ENCODE results near the gene SPATA24. TPM values are rescaled to one million over a fixed set of nuclear protein-coding genes. Genes with fewer than 3 reads are reported as not detected.

SPATA24 gene
- total RNA-seq, 1 experiment from 2014 or later = 3.1 TPM

- no peak for ATAC-seq
- H3K9ac ChIP-seq (ENCODE audit: low read length) = no peak overlapping the region
These were observed 10.8 kb upstream of the SPATA24 start for GRCh38 chr5:139414581-139415130.

More at GRCh38 chr5:139414581-139415130, 10.8 kb upstream of the SPATA24 start:
- Histone ChIP-seq H3K79me2 (ENCODE audit: insufficient read depth, low read length) (no peaks in the 10 kb centered on the region), H4K20me1 (ENCODE audit: insufficient read depth) (no peaks in the 10 kb centered on the region), H3K9me3 (ENCODE audit: control insufficient read depth in 1 of 2, insufficient read depth in 1 of 2, low read depth in 1 of 2, low read length in 2 of 2) (no peaks in the 10 kb centered on the region), H3K4me2 (ENCODE audit: low read length) (no peak overlapping the region), H3K4me1 (ENCODE audit: control insufficient read depth in 1 of 2, insufficient read depth in 2 of 2, low read length in 2 of 2) (peaks cover 3 to 18% of the 10 kb centered on the region in 2 experiments; a peak in 3 of 4 replicates), H3K9me2 (ENCODE audit: insufficient read depth) (no peaks in the 10 kb centered on the region), H2AFZ (ENCODE audit: low read depth, low read length, poor library complexity, severe bottlenecking) (no peak overlapping the region), H3K36me3 (ENCODE audit: control insufficient read depth in 1 of 2, insufficient read depth in 2 of 2, low read length in 2 of 2) (no peaks in the 10 kb centered on the region), H3K27ac (ENCODE audit: low read depth, low read length) (no peak overlapping the region), H3K4me3 (replicated peaks in 1 of 2; ENCODE audit: low read depth in 1 of 2, low read length in 2 of 2) (no peak overlapping the region), H3K27me3 (ENCODE audit: insufficient read depth, low read length) (no peaks in the 10 kb centered on the region)
- ChIA-PET POLR2A (no interaction called here), RAD21 (ENCODE audit: low non-redundant PET in 1 of 2, low total read pairs in 2 of 2, uncharacterized antibody in 2 of 2, unreplicated experiment in 2 of 2) (no interaction called here), CTCF (no interaction called here)
- no TSS peak for BruUV-seq (replicated peaks)
- no peak for DNase-seq (ENCODE audit: low read depth, low spot score)
- intact Hi-C loops (cut with micrococcal nuclease) = no loop called here
- TF ChIP-seq ZNF274 (IDR thresholded peaks at IDR 0.05; ENCODE audit: low read depth, low read length) = no peak
- TF ChIP-seq FOSL1 (IDR thresholded peaks at IDR 0.05; ENCODE audit: low read depth) = no peak
- TF ChIP-seq CBX3 (IDR thresholded peaks at IDR 0.05; ENCODE audit: low read depth) = no peak
- TF ChIP-seq, protein P1, sequence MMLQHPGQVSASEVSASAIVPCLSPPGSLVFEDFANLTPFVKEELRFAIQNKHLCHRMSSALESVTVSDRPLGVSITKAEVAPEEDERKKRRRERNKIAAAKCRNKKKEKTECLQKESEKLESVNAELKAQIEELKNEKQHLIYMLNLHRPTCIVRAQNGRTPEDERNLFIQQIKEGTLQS (IDR thresholded peaks at IDR 0.05) = no peak
- no peak for TF ChIP-seq POLR2A (IDR thresholded peaks at IDR 0.05; ENCODE audit: borderline replicate concordance, extremely low read depth, insufficient read depth, insufficient read length)
- no peak for TF ChIP-seq ZFX (IDR thresholded peaks at IDR 0.05)
- TF ChIP-seq, protein P2, sequence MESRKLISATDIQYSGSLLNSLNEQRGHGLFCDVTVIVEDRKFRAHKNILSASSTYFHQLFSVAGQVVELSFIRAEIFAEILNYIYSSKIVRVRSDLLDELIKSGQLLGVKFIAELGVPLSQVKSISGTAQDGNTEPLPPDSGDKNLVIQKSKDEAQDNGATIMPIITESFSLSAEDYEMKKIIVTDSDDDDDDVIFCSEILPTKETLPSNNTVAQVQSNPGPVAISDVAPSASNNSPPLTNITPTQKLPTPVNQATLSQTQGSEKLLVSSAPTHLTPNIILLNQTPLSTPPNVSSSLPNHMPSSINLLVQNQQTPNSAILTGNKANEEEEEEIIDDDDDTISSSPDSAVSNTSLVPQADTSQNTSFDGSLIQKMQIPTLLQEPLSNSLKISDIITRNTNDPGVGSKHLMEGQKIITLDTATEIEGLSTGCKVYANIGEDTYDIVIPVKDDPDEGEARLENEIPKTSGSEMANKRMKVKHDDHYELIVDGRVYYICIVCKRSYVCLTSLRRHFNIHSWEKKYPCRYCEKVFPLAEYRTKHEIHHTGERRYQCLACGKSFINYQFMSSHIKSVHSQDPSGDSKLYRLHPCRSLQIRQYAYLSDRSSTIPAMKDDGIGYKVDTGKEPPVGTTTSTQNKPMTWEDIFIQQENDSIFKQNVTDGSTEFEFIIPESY (IDR thresholded peaks at IDR 0.05; ENCODE audit: extremely low read depth, insufficient replicate concordance, low read length) = no peak
- no peak for TF ChIP-seq JUND (IDR thresholded peaks at IDR 0.05)
- TF ChIP-seq YY1 (IDR thresholded peaks at IDR 0.05; ENCODE audit: extremely low read depth, insufficient replicate concordance, low read depth, low read length) = no peak
- no peak for TF ChIP-seq EGR1 (IDR thresholded peaks at IDR 0.05; ENCODE audit: low read depth)
- no peak for TF ChIP-seq POLR2AphosphoS5 (IDR thresholded peaks at IDR 0.05; ENCODE audit: low read depth, low read length)
